HCT116 (cell line): ENCODE measurements around the gene HDX. TPM values are rescaled to one million over a fixed set of nuclear protein-coding genes. Genes with fewer than 3 reads are reported as not detected.

Experiments
- ATAC-seq: fragments of 200-7000 bp; cut with Tn5 transposase; 2 replicates; pipeline ENCODE4 v1.9.1; 2020; ENCODE audit warnings: mild to moderate bottlenecking, moderate library complexity
- BruUV-seq: library from RNA; stranded (reverse); fragments of 400-500 nt; replicated peaks from 2 replicates; lab custom pipeline; 2021; lab: Mats Ljungman, UMichigan
- CTCF ChIA-PET: fragments of 300-600 bp; sonication (Branson Sonifier 250); formaldehyde crosslinking; loops from one replicate; lab custom pipeline; 2021; ENCODE audit warnings: antibody characterized with exemption; lab: Charles Lee
- POLR2A ChIA-PET: fragments of 300-600, 350-600 bp; sonication (Branson Sonifier 250); formaldehyde crosslinking; loops from one replicate; lab custom pipeline; 2021; ENCODE audit warnings: antibody characterized with exemption; lab: Charles Lee
- RAD21 ChIA-PET, 2 experiments: fragments of 300-600 bp; sonication (Branson Sonifier 250); formaldehyde crosslinking; loops; one replicate each; lab custom pipeline; 2023; ENCODE audit warnings: low total read pairs in 2 of 2; ENCODE audit not compliant: uncharacterized antibody in 2 of 2, unreplicated experiment in 2 of 2, low non-redundant PET in 1 of 2; lab: Charles Lee
- DNase-seq: peaks from one replicate; pipeline ENCODE4 v3.0.0-alpha.2; 2010; ENCODE audit warnings: low read depth, low spot score
- H2AFZ ChIP-seq: fragments of 200-600 bp; shearing (Covaris generic), sonication (generic); 2 replicates; pipeline ENCODE4 v1.6.1; 2017; ENCODE audit warnings: low read depth, mixed run types, mixed read lengths, antibody characterized with exemption, low read length; ENCODE audit not compliant: poor library complexity, severe bottlenecking
- H3K27ac ChIP-seq: 2 replicates; pipeline ENCODE4 v1.5.1; 2012; ENCODE audit warnings: low read depth, low read length
- H3K27me3 ChIP-seq: fragments of 200-600 bp; sonication (generic); 2 replicates; pipeline ENCODE4 v1.6.1; 2016; ENCODE audit warnings: mixed run types, low read length, mixed read lengths; ENCODE audit not compliant: insufficient read depth
- H3K36me3 ChIP-seq, 2 experiments: fragments of 200-500 bp in 1 of 2; fragments of 200-600 bp in 1 of 2; sonication (Bioruptor generic) in 1 of 2; sonication (generic) in 1 of 2; 2 replicates each; pipeline versions ENCODE4 v1.5.1 to v1.6.1; 2014 to 2016; ENCODE audit warnings: low read length in 2 of 2, inconsistent platforms in 1 of 2, mixed read lengths in 1 of 2, mixed run types in 1 of 2; ENCODE audit not compliant: insufficient read depth in 2 of 2, control insufficient read depth in 1 of 2
- H3K4me1 ChIP-seq, 2 experiments: fragments of 200-600 bp in 1 of 2; sonication (generic) in 1 of 2; 2 replicates each; pipeline versions ENCODE4 v1.5.1 to v1.6.1; 2012 to 2017; ENCODE audit warnings: low read length in 2 of 2, inconsistent platforms in 1 of 2, mild to moderate bottlenecking in 1 of 2, mixed read lengths in 1 of 2, mixed run types in 1 of 2, moderate library complexity in 1 of 2; ENCODE audit not compliant: insufficient read depth in 2 of 2, control insufficient read depth in 1 of 2
- H3K4me2 ChIP-seq: fragments of 200-600 bp; sonication (generic); 2 replicates; pipeline ENCODE4 v1.6.1; 2017; ENCODE audit warnings: mixed run types, low read length, mixed read lengths
- H3K4me3 ChIP-seq, 2 experiments: fragments of 200-600 bp in 1 of 2; sonication (generic) in 1 of 2; replicated peaks in 1 of 2; 2 replicates each; pipeline ENCODE4 v1.5.1; 2011 to 2016; ENCODE audit warnings: low read length in 2 of 2, control low read depth in 1 of 2, low read depth in 1 of 2, mild to moderate bottlenecking in 1 of 2, mixed read lengths in 1 of 2, mixed run types in 1 of 2
- H3K79me2 ChIP-seq: fragments of 200-600 bp; sonication (generic); 2 replicates; pipeline ENCODE4 v1.6.1; 2017; ENCODE audit warnings: mild to moderate bottlenecking, mixed run types, low read length, moderate library complexity, mixed read lengths; ENCODE audit not compliant: insufficient read depth
- H3K9ac ChIP-seq: fragments of 200-600 bp; sonication (generic); 2 replicates; pipeline ENCODE4 v1.6.1; 2016; ENCODE audit warnings: low read length, mixed read lengths
- H3K9me2 ChIP-seq: fragments of 200-600 bp; sonication (generic), shearing (Covaris generic); 2 replicates; pipeline ENCODE4 v1.6.1; 2017; ENCODE audit warnings: mixed run types, mild to moderate bottlenecking, moderate library complexity; ENCODE audit not compliant: insufficient read depth
- H3K9me3 ChIP-seq, 2 experiments: fragments of 200-500 bp in 1 of 2; fragments of 200-600 bp in 1 of 2; sonication (Bioruptor generic) in 1 of 2; sonication (generic) in 1 of 2; 2 replicates each; pipeline ENCODE4 v1.6.1; 2014 to 2017; ENCODE audit warnings: low read length in 2 of 2, mixed read lengths in 2 of 2, inconsistent platforms in 1 of 2, low read depth in 1 of 2, mild to moderate bottlenecking in 1 of 2, mixed run types in 1 of 2, moderate library complexity in 1 of 2; ENCODE audit not compliant: control insufficient read depth in 1 of 2, insufficient read depth in 1 of 2
- H4K20me1 ChIP-seq: fragments of 200-600 bp; sonication (generic), shearing (Covaris generic); 2 replicates; pipeline ENCODE4 v1.6.1; 2017; ENCODE audit warnings: mixed run types, mild to moderate bottlenecking, moderate library complexity; ENCODE audit not compliant: insufficient read depth
- CBX3 ChIP-seq: IDR thresholded peaks from 2 replicates; pipeline ENCODE4 v1.6.1; 2012; ENCODE audit warnings: low read depth
- CEBPB ChIP-seq: IDR thresholded peaks from 2 replicates; pipeline ENCODE4 v1.6.1; 2012; ENCODE audit warnings: low read depth
- ELF1 ChIP-seq: IDR thresholded peaks from 2 replicates; pipeline ENCODE4 v1.6.1; 2012; ENCODE audit warnings: low read depth, borderline replicate concordance
- EZH2 ChIP-seq: fragments of 200-600 bp; sonication (generic); IDR thresholded peaks from 2 replicates; pipeline ENCODE4 v1.6.1; 2017; ENCODE audit warnings: antibody characterized with exemption, mixed run types
- FOSL1 ChIP-seq: IDR thresholded peaks from 2 replicates; pipeline ENCODE4 v1.6.1; 2012; ENCODE audit warnings: low read depth
- JUND ChIP-seq: IDR thresholded peaks from 2 replicates; pipeline ENCODE4 v1.6.1; 2012
- POLR2A ChIP-seq: IDR thresholded peaks from 2 replicates; pipeline ENCODE4 v1.7.0; 2011; ENCODE audit warnings: borderline replicate concordance; ENCODE audit not compliant: insufficient read depth, insufficient read length; ENCODE audit errors: extremely low read depth
- POLR2AphosphoS5 ChIP-seq: IDR thresholded peaks from 2 replicates; pipeline ENCODE4 v1.6.1; 2011; ENCODE audit warnings: mild to moderate bottlenecking, low read depth, low read length, moderate library complexity
- RAD21 ChIP-seq: IDR thresholded peaks from 2 replicates; pipeline ENCODE4 v1.6.1; 2012; ENCODE audit warnings: low read depth, mild to moderate bottlenecking
- SIN3A ChIP-seq: IDR thresholded peaks from 2 replicates; pipeline ENCODE4 v1.6.1; 2012; ENCODE audit warnings: low read depth
- SP1 ChIP-seq: IDR thresholded peaks from 2 replicates; pipeline ENCODE4 v1.6.1; 2012; ENCODE audit warnings: low read depth
- SRF ChIP-seq: IDR thresholded peaks from 2 replicates; pipeline ENCODE4 v1.6.1; 2012; ENCODE audit warnings: low read depth
- TCF7L2 ChIP-seq: IDR thresholded peaks from 2 replicates; pipeline ENCODE4 v1.7.0; 2011; ENCODE audit warnings: borderline replicate concordance, inconsistent platforms; ENCODE audit not compliant: insufficient read depth, insufficient read length; ENCODE audit errors: extremely low read depth
- ZFX ChIP-seq: fragments of 450-650 bp; IDR thresholded peaks from 2 replicates; pipeline ENCODE4 v1.6.1; 2017
- ZNF274 ChIP-seq: fragments of 200-500 bp; sonication (Bioruptor generic); IDR thresholded peaks from 2 replicates; pipeline ENCODE4 v1.6.1; 2014; ENCODE audit warnings: mild to moderate bottlenecking, low read depth, low read length, inconsistent platforms
- intact Hi-C: fragments of 100-400 bp; cut with micrococcal nuclease; formaldehyde crosslinking; loops from 2 replicates; pipeline ENCODE4 v1.10.0; 2022
- total RNA-seq: library from RNA; stranded (reverse); gene quantifications from one replicate; pipeline ENCODE4 v1.2.1, GENCODE V29; 2021; ENCODE audit not compliant: unreplicated experiment
- TF ChIP-seq, protein P1 (sequence below): IDR thresholded peaks from 2 replicates; pipeline ENCODE4 v1.6.1; 2011; ENCODE audit warnings: mild to moderate bottlenecking, low read length, moderate library complexity; ENCODE audit not compliant: insufficient replicate concordance; ENCODE audit errors: extremely low read depth
- TF ChIP-seq, protein P2 (sequence below): IDR thresholded peaks from 2 replicates; pipeline ENCODE4 v1.6.1; 2012
- TF ChIP-seq, protein P3 (sequence below): IDR thresholded peaks from 2 replicates; pipeline ENCODE4 v1.6.1; 2012; ENCODE audit warnings: low read depth
- TF ChIP-seq, protein P4 (sequence below): IDR thresholded peaks from 2 replicates; pipeline ENCODE4 v1.6.1; 2012
- TF ChIP-seq, protein P5 (sequence below), 3 experiments: fragments of 200-600 bp in 1 of 3; sonication (generic) in 1 of 3; IDR thresholded peaks in 2 of 3; conservative IDR thresholded peaks in 1 of 3; 2 replicates each; pipeline ENCODE4 v1.5.1; 2012 to 2017; ENCODE audit warnings: low read depth in 2 of 3, low read length in 2 of 3, antibody characterized with exemption in 1 of 3, borderline replicate concordance in 1 of 3, control low read depth in 1 of 3, mild to moderate bottlenecking in 1 of 3, mixed read lengths in 1 of 3, mixed run types in 1 of 3, moderate library complexity in 1 of 3; ENCODE audit not compliant: insufficient read depth in 1 of 3

Gene HDX
- total RNA-seq, 1 experiment from 2014 or later: not detected

DNA sequence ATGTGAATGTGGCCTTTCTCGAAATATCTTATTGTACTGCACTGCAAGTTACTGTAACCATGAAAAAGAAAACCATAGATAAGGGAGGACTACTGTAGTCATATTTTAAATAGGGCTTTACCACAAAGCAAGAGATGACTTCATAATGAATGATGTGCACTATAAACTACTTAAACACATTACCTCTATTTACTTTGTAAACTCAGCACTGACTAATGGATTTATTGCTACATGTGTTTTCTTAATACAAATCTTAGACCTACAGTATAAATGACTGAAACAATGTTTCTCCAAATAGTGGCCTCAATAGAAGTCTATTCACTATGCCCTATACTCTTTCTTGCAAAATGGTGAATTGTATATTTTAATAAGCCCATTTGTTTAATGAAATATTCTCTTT, 61.1 kb downstream of the HDX start:
- ChIA-PET RAD21 (no interaction called here), CTCF (no interaction called here), POLR2A (no interaction called here)
- no peak overlapping the region for H3K27ac ChIP-seq
- H3K4me1 ChIP-seq: no peaks in the 10 kb centered on the region
- H3K27me3 ChIP-seq: no peaks in the 10 kb centered on the region
- H3K79me2 ChIP-seq: no peaks in the 10 kb centered on the region
- no peaks in the 10 kb centered on the region for H3K9me3 ChIP-seq
- no peak overlapping the region for H3K4me3 ChIP-seq
- H3K4me2 ChIP-seq: no peak overlapping the region
- no peak for TF ChIP-seq CEBPB
- TF ChIP-seq SIN3A: no peak
- TF ChIP-seq CBX3: no peak
- no peak for TF ChIP-seq ZFX
- TF ChIP-seq, protein P1, sequence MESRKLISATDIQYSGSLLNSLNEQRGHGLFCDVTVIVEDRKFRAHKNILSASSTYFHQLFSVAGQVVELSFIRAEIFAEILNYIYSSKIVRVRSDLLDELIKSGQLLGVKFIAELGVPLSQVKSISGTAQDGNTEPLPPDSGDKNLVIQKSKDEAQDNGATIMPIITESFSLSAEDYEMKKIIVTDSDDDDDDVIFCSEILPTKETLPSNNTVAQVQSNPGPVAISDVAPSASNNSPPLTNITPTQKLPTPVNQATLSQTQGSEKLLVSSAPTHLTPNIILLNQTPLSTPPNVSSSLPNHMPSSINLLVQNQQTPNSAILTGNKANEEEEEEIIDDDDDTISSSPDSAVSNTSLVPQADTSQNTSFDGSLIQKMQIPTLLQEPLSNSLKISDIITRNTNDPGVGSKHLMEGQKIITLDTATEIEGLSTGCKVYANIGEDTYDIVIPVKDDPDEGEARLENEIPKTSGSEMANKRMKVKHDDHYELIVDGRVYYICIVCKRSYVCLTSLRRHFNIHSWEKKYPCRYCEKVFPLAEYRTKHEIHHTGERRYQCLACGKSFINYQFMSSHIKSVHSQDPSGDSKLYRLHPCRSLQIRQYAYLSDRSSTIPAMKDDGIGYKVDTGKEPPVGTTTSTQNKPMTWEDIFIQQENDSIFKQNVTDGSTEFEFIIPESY: no peak
- TF ChIP-seq, protein P2, sequence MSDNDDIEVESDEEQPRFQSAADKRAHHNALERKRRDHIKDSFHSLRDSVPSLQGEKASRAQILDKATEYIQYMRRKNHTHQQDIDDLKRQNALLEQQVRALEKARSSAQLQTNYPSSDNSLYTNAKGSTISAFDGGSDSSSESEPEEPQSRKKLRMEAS: no peak
- TF ChIP-seq POLR2A: no peak
- TF ChIP-seq, protein P3, sequence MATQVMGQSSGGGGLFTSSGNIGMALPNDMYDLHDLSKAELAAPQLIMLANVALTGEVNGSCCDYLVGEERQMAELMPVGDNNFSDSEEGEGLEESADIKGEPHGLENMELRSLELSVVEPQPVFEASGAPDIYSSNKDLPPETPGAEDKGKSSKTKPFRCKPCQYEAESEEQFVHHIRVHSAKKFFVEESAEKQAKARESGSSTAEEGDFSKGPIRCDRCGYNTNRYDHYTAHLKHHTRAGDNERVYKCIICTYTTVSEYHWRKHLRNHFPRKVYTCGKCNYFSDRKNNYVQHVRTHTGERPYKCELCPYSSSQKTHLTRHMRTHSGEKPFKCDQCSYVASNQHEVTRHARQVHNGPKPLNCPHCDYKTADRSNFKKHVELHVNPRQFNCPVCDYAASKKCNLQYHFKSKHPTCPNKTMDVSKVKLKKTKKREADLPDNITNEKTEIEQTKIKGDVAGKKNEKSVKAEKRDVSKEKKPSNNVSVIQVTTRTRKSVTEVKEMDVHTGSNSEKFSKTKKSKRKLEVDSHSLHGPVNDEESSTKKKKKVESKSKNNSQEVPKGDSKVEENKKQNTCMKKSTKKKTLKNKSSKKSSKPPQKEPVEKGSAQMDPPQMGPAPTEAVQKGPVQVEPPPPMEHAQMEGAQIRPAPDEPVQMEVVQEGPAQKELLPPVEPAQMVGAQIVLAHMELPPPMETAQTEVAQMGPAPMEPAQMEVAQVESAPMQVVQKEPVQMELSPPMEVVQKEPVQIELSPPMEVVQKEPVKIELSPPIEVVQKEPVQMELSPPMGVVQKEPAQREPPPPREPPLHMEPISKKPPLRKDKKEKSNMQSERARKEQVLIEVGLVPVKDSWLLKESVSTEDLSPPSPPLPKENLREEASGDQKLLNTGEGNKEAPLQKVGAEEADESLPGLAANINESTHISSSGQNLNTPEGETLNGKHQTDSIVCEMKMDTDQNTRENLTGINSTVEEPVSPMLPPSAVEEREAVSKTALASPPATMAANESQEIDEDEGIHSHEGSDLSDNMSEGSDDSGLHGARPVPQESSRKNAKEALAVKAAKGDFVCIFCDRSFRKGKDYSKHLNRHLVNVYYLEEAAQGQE: no peak
- no peak for TF ChIP-seq SRF
- TF ChIP-seq ELF1: no peak
- no peak for TF ChIP-seq JUND
- no peak for TF ChIP-seq SP1
- TF ChIP-seq ZNF274: no peak
- TF ChIP-seq, protein P4, sequence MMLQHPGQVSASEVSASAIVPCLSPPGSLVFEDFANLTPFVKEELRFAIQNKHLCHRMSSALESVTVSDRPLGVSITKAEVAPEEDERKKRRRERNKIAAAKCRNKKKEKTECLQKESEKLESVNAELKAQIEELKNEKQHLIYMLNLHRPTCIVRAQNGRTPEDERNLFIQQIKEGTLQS: no peak
- TF ChIP-seq EZH2: no peak
- TF ChIP-seq, protein P5, sequence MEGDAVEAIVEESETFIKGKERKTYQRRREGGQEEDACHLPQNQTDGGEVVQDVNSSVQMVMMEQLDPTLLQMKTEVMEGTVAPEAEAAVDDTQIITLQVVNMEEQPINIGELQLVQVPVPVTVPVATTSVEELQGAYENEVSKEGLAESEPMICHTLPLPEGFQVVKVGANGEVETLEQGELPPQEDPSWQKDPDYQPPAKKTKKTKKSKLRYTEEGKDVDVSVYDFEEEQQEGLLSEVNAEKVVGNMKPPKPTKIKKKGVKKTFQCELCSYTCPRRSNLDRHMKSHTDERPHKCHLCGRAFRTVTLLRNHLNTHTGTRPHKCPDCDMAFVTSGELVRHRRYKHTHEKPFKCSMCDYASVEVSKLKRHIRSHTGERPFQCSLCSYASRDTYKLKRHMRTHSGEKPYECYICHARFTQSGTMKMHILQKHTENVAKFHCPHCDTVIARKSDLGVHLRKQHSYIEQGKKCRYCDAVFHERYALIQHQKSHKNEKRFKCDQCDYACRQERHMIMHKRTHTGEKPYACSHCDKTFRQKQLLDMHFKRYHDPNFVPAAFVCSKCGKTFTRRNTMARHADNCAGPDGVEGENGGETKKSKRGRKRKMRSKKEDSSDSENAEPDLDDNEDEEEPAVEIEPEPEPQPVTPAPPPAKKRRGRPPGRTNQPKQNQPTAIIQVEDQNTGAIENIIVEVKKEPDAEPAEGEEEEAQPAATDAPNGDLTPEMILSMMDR (IDR thresholded peaks at IDR 0.05 in 2 of 3, conservative IDR thresholded peaks at IDR 0.05 in 1 of 3; ENCODE audit: borderline replicate concordance in 1 of 3, insufficient read depth in 1 of 3, low read depth in 2 of 3, low read length in 2 of 3): no peak
- no peak for TF ChIP-seq FOSL1
- TF ChIP-seq POLR2AphosphoS5: no peak
- no peak for TF ChIP-seq RAD21
- TF ChIP-seq TCF7L2: no peak
- no peaks in the 10 kb centered on the region for H4K20me1 ChIP-seq
- H3K9me2 ChIP-seq: no peaks in the 10 kb centered on the region
- DNase-seq (no peak), ATAC-seq (no peak)
- intact Hi-C loops: no loop called here
- no TSS peak for BruUV-seq
- no peaks in the 10 kb centered on the region for H3K36me3 ChIP-seq
- H3K9ac ChIP-seq: no peak overlapping the region
- no peak overlapping the region for H2AFZ ChIP-seq
